HEK293 (cell line): ENCODE data around the gene CENPO.

Experiments used
- CTCF ChIA-PET: fragments of 350-600 bp; formaldehyde crosslinking; extraction: SDS; loops from one replicate; lab custom pipeline; 2021; ENCODE audit warnings: antibody characterized with exemption; lab: Yijun Ruan, JAX
- POLR2A ChIA-PET: fragments of 300-600 bp; formaldehyde crosslinking; extraction: SDS; loops from one replicate; lab custom pipeline; 2020; ENCODE audit warnings: antibody characterized with exemption, inconsistent platforms; lab: Yijun Ruan, JAX
- H3K27ac ChIP-seq: fragments of 200-500 bp; sonication (Bioruptor generic); 2 replicates; pipeline ENCODE4 v1.5.1; 2014; ENCODE audit warnings: low read depth, low read length, control low read depth, inconsistent platforms; ENCODE audit errors: extremely low read depth
- H3K36me3 ChIP-seq, 2 experiments: fragments of 200-500 bp in 1 of 2; sonication (Bioruptor generic) in 1 of 2; 1 replicate in 1 of 2; 2 replicates in 1 of 2; pipeline ENCODE4 v1.5.1; 2014 to 2017; ENCODE audit warnings: inconsistent platforms in 2 of 2, low read length in 2 of 2; ENCODE audit not compliant: control insufficient read depth in 2 of 2, insufficient read depth in 1 of 2
- H3K4me1 ChIP-seq: fragments of 200-500 bp; sonication (Bioruptor generic); 2 replicates; pipeline ENCODE4 v1.5.1; 2014; ENCODE audit warnings: mild to moderate bottlenecking, low read length, inconsistent platforms; ENCODE audit not compliant: control insufficient read depth, insufficient read depth
- H3K4me3 ChIP-seq: 2 replicates; pipeline ENCODE4 v1.5.1; 2011; ENCODE audit warnings: low read depth, mild to moderate bottlenecking, control low read depth, low read length, moderate library complexity
- H3K9me3 ChIP-seq: fragments of 200-500 bp; sonication (Bioruptor generic); 2 replicates; pipeline ENCODE4 v1.5.1; 2014; ENCODE audit warnings: low read depth, low read length, inconsistent platforms; ENCODE audit not compliant: control insufficient read depth, insufficient read depth
- GLIS1 ChIP-seq: fragments of 450-650 bp; formaldehyde crosslinking; IDR thresholded peaks from 2 replicates; pipeline ENCODE4 v1.5.1; 2016; ENCODE audit warnings: missing biosample characterization, missing genetic modification characterization
- KLF7 ChIP-seq: fragments of 450-650 bp; formaldehyde crosslinking; IDR thresholded peaks from 2 replicates; pipeline ENCODE4 v1.5.1; 2016; ENCODE audit warnings: missing biosample characterization, missing genetic modification characterization, borderline replicate concordance
- MYNN ChIP-seq: fragments of 450-650 bp; formaldehyde crosslinking; IDR thresholded peaks from 2 replicates; pipeline ENCODE4 v1.5.1; 2016; ENCODE audit warnings: missing biosample characterization, missing genetic modification characterization, borderline replicate concordance
- SP2 ChIP-seq: fragments of 450-650 bp; formaldehyde crosslinking; IDR thresholded peaks from 2 replicates; pipeline ENCODE4 v1.5.1; 2016; ENCODE audit warnings: missing biosample characterization, missing genetic modification characterization
- TRIM28 ChIP-seq: IDR thresholded peaks from 2 replicates; pipeline ENCODE4 v1.6.1; 2011; ENCODE audit warnings: low read length, control low read depth, borderline replicate concordance
- ZBTB49 ChIP-seq: fragments of 450-650 bp; formaldehyde crosslinking; IDR thresholded peaks from 2 replicates; pipeline ENCODE4 v1.5.1; 2016; ENCODE audit warnings: missing biosample characterization, missing genetic modification characterization, low read depth
- ZBTB8A ChIP-seq: fragments of 450-650 bp; formaldehyde crosslinking; IDR thresholded peaks from 2 replicates; pipeline ENCODE4 v1.5.1; 2016; ENCODE audit warnings: missing biosample characterization, missing genetic modification characterization
- ZNF140 ChIP-seq: fragments of 450-650 bp; formaldehyde crosslinking; IDR thresholded peaks from 2 replicates; pipeline ENCODE4 v1.5.1; 2016; ENCODE audit warnings: missing biosample characterization, missing genetic modification characterization
- ZNF184 ChIP-seq: fragments of 450-650 bp; IDR thresholded peaks from 2 replicates; pipeline ENCODE4 v1.5.1; 2018; ENCODE audit warnings: missing biosample characterization, mild to moderate bottlenecking, missing genetic modification characterization
- ZNF221 ChIP-seq: fragments of 450-650 bp; formaldehyde crosslinking; IDR thresholded peaks from 2 replicates; pipeline ENCODE4 v1.5.1; 2017; ENCODE audit warnings: missing biosample characterization, missing genetic modification characterization, borderline replicate concordance
- ZNF223 ChIP-seq: fragments of 450-650 bp; formaldehyde crosslinking; IDR thresholded peaks from 2 replicates; pipeline ENCODE4 v1.5.1; 2016; ENCODE audit warnings: missing biosample characterization, missing genetic modification characterization
- ZNF311 ChIP-seq: fragments of 450-650 bp; formaldehyde crosslinking; IDR thresholded peaks from 2 replicates; pipeline ENCODE4 v1.5.1; 2017; ENCODE audit warnings: missing biosample characterization, missing genetic modification characterization, borderline replicate concordance
- ZNF404 ChIP-seq: fragments of 450-650 bp; formaldehyde crosslinking; IDR thresholded peaks from 2 replicates; pipeline ENCODE4 v1.5.1; 2017; ENCODE audit warnings: missing biosample characterization, missing genetic modification characterization
- ZNF488 ChIP-seq: fragments of 450-650 bp; formaldehyde crosslinking; IDR thresholded peaks from 2 replicates; pipeline ENCODE4 v1.5.1; 2016; ENCODE audit warnings: missing biosample characterization, missing genetic modification characterization
- ZNF530 ChIP-seq: fragments of 450-650 bp; formaldehyde crosslinking; IDR thresholded peaks from 2 replicates; pipeline ENCODE4 v1.5.1; 2016; ENCODE audit warnings: low read depth, missing biosample characterization, missing genetic modification characterization
- ZNF571 ChIP-seq: fragments of 450-650 bp; formaldehyde crosslinking; IDR thresholded peaks from 2 replicates; pipeline ENCODE4 v1.5.0; 2017; ENCODE audit warnings: missing biosample characterization, missing genetic modification characterization
- ZNF785 ChIP-seq: fragments of 450-650 bp; formaldehyde crosslinking; IDR thresholded peaks from 2 replicates; pipeline ENCODE4 v1.5.1; 2016; ENCODE audit warnings: missing biosample characterization, missing genetic modification characterization
- TF ChIP-seq, protein P1 (sequence below): fragments of 450-650 bp; formaldehyde crosslinking; IDR thresholded peaks from 2 replicates; pipeline ENCODE4 v1.5.1; 2016; ENCODE audit warnings: missing biosample characterization, missing genetic modification characterization
- TF ChIP-seq, protein P2 (sequence below): fragments of 450-650 bp; formaldehyde crosslinking; IDR thresholded peaks from 2 replicates; pipeline ENCODE4 v1.5.1; 2017; ENCODE audit warnings: missing biosample characterization, missing genetic modification characterization
- TF ChIP-seq, protein P3 (sequence below): fragments of 450-650 bp; formaldehyde crosslinking; IDR thresholded peaks from 2 replicates; pipeline ENCODE4 v1.5.1; 2016; ENCODE audit warnings: missing biosample characterization, missing genetic modification characterization
- TF ChIP-seq, protein P4 (sequence below): fragments of 450-650 bp; formaldehyde crosslinking; IDR thresholded peaks from 2 replicates; pipeline ENCODE4 v1.5.1; 2016; ENCODE audit warnings: missing biosample characterization, missing genetic modification characterization

CENPO gene

DNA sequence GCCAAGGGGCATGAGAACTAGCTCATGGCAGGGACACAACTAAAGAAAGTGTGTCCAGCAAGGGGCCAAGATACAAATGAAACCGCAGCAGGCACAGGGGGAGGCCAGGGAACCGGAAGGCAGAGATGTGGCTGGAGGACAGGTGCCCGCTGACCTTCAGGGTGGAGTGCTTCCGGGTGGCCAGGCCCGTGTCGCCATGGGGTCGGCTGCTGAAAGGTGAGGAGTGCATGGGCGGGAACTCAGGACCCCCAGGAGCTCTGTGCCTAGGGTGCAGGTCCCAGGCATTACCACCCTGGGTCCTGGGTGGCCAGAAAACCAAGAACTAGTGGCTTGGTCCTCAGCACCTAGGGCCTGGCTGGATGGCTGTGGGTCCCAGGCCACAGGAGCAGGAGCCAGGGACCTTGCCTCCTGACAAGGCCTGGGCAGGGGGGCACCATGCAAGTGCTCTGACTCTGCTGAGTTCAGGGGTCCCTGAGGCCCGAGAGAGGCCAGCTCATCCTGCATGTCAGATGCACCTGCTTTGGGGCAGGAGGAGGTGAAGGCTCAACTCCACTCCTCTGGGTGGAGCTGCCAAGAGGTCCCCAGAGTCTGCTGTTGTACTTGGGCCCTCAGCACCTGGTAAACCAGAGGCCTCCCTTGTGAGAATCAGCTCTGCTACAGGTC, 50.9 kb downstream of the CENPO start:
- H3K36me3 ChIP-seq, result peaks cover 0 to 40% of the 10 kb centered on the region in 2 experiments; a peak in 2 of 3 replicates
- H3K27ac ChIP-seq, result no peak overlapping the region
- no peak overlapping the region for H3K4me3 ChIP-seq
- no peaks in the 10 kb centered on the region for H3K9me3 ChIP-seq
- ChIA-PET POLR2A (no interaction called here), CTCF (no interaction called here)
- TF ChIP-seq, protein P1, sequence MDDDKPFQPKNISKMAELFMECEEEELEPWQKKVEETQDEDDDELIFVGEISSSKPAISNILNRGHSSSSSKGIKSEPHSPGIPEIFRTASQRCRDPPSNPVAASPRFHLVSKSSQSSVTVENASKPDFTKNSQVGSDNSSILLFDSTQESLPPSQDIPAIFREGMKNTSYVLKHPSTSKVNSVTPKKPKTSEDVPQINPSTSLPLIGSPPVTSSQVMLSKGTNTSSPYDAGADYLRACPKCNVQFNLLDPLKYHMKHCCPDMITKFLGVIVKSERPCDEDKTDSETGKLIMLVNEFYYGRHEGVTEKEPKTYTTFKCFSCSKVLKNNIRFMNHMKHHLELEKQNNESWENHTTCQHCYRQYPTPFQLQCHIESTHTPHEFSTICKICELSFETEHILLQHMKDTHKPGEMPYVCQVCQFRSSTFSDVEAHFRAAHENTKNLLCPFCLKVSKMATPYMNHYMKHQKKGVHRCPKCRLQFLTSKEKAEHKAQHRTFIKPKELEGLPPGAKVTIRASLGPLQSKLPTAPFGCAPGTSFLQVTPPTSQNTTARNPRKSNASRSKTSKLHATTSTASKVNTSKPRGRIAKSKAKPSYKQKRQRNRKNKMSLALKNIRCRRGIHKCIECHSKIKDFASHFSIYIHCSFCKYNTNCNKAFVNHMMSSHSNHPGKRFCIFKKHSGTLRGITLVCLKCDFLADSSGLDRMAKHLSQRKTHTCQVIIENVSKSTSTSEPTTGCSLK (tag by site-specific recombination), result no peak
- TF ChIP-seq ZNF311 (tag by site-specific recombination) (no peak), TRIM28 (no peak), ZBTB8A (tag by site-specific recombination) (no peak), ZNF530 (tag by site-specific recombination) (no peak), ZNF571 (tag by site-specific recombination) (no peak), ZNF488 (tag by site-specific recombination) (no peak), KLF7 (no peak), MYNN (tag by site-specific recombination) (no peak), ZNF223 (no peak), ZNF404 (no peak)
- TF ChIP-seq, protein P2, sequence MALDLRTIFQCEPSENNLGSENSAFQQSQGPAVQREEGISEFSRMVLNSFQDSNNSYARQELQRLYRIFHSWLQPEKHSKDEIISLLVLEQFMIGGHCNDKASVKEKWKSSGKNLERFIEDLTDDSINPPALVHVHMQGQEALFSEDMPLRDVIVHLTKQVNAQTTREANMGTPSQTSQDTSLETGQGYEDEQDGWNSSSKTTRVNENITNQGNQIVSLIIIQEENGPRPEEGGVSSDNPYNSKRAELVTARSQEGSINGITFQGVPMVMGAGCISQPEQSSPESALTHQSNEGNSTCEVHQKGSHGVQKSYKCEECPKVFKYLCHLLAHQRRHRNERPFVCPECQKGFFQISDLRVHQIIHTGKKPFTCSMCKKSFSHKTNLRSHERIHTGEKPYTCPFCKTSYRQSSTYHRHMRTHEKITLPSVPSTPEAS (tag by site-specific recombination), result no peak
- TF ChIP-seq, protein P3, sequence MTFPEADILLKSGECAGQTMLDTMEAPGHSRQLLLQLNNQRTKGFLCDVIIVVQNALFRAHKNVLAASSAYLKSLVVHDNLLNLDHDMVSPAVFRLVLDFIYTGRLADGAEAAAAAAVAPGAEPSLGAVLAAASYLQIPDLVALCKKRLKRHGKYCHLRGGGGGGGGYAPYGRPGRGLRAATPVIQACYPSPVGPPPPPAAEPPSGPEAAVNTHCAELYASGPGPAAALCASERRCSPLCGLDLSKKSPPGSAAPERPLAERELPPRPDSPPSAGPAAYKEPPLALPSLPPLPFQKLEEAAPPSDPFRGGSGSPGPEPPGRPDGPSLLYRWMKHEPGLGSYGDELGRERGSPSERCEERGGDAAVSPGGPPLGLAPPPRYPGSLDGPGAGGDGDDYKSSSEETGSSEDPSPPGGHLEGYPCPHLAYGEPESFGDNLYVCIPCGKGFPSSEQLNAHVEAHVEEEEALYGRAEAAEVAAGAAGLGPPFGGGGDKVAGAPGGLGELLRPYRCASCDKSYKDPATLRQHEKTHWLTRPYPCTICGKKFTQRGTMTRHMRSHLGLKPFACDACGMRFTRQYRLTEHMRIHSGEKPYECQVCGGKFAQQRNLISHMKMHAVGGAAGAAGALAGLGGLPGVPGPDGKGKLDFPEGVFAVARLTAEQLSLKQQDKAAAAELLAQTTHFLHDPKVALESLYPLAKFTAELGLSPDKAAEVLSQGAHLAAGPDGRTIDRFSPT, result no peak
- TF ChIP-seq, protein P4, sequence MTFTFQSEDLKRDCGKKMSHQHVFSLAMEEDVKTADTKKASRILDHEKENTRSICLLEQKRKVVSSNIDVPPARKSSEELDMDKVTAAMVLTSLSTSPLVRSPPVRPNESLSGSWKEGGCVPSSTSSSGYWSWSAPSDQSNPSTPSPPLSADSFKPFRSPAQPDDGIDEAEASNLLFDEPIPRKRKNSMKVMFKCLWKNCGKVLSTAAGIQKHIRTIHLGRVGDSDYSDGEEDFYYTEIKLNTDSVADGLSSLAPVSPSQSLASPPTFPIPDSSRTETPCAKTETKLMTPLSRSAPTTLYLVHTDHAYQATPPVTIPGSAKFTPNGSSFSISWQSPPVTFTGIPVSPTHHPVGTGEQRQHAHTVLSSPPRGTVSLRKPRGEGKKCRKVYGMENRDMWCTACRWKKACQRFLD, result no peak
- no peaks in the 10 kb centered on the region for H3K4me1 ChIP-seq

- Histone ChIP-seq H3K9me3 (no peaks in the 10 kb centered on the region), H3K36me3 (peaks cover 0 to 25% of the 10 kb centered on the region in 2 experiments; a peak in 1 of 3 replicates), H3K4me3 (no peak overlapping the region), H3K27ac (no peak overlapping the region), H3K4me1 (no peaks in the 10 kb centered on the region)
- TF ChIP-seq ZNF221 (no peak), ZNF785 (no peak), ZNF184 (tag by site-specific recombination) (no peak), SP2 (tag by site-specific recombination) (no peak), ZBTB49 (tag by site-specific recombination) (no peak), ZNF140 (no peak), MYNN (tag by site-specific recombination) (no peak), GLIS1 (no peak)
- ChIA-PET POLR2A (no interaction called here), CTCF (interaction anchor here (0.7 kb wide), 1 partner anchor 955 kb away, joined by 3 read pairs; no protein-coding TSS in a partner anchor)
Observed at GRCh38 chr2:24845691-24846090, 52.5 kb downstream of the CENPO start.
